ENCODE results near the gene AFDN.

- TF ChIP-seq SMAD3 (CRISPR knock-in tag; IDR thresholded peaks at IDR 0.05; ENCODE audit: borderline replicate concordance) (no peak), ZNF121 (CRISPR knock-in tag; IDR thresholded peaks at IDR 0.05) (no peak), E2F5 (CRISPR knock-in tag; IDR thresholded peaks at IDR 0.05) (no peak), FOXJ3 (CRISPR knock-in tag; IDR thresholded peaks at IDR 0.05; ENCODE audit: borderline replicate concordance) (no peak), ETV6 (CRISPR knock-in tag; IDR thresholded peaks at IDR 0.05) (no peak), ATF2 (CRISPR knock-in tag; IDR thresholded peaks at IDR 0.05; ENCODE audit: borderline replicate concordance, low read depth) (no peak), CREB1 (CRISPR knock-in tag; IDR thresholded peaks at IDR 0.05) (no peak), USF1 (CRISPR knock-in tag; IDR thresholded peaks at IDR 0.05) (no peak), NFYB (CRISPR knock-in tag; conservative IDR thresholded peaks at IDR 0.05; ENCODE audit: low read depth) (no peak), ESRRA (CRISPR knock-in tag; IDR thresholded peaks at IDR 0.05; ENCODE audit: borderline replicate concordance) (no peak)
- TF ChIP-seq, protein P1, sequence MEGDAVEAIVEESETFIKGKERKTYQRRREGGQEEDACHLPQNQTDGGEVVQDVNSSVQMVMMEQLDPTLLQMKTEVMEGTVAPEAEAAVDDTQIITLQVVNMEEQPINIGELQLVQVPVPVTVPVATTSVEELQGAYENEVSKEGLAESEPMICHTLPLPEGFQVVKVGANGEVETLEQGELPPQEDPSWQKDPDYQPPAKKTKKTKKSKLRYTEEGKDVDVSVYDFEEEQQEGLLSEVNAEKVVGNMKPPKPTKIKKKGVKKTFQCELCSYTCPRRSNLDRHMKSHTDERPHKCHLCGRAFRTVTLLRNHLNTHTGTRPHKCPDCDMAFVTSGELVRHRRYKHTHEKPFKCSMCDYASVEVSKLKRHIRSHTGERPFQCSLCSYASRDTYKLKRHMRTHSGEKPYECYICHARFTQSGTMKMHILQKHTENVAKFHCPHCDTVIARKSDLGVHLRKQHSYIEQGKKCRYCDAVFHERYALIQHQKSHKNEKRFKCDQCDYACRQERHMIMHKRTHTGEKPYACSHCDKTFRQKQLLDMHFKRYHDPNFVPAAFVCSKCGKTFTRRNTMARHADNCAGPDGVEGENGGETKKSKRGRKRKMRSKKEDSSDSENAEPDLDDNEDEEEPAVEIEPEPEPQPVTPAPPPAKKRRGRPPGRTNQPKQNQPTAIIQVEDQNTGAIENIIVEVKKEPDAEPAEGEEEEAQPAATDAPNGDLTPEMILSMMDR (IDR thresholded peaks at IDR 0.05), result no peak
- TF ChIP-seq, protein P2, sequence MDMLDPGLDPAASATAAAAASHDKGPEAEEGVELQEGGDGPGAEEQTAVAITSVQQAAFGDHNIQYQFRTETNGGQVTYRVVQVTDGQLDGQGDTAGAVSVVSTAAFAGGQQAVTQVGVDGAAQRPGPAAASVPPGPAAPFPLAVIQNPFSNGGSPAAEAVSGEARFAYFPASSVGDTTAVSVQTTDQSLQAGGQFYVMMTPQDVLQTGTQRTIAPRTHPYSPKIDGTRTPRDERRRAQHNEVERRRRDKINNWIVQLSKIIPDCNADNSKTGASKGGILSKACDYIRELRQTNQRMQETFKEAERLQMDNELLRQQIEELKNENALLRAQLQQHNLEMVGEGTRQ (CRISPR knock-in tag; IDR thresholded peaks at IDR 0.05), result no peak
- TF ChIP-seq, protein P3, sequence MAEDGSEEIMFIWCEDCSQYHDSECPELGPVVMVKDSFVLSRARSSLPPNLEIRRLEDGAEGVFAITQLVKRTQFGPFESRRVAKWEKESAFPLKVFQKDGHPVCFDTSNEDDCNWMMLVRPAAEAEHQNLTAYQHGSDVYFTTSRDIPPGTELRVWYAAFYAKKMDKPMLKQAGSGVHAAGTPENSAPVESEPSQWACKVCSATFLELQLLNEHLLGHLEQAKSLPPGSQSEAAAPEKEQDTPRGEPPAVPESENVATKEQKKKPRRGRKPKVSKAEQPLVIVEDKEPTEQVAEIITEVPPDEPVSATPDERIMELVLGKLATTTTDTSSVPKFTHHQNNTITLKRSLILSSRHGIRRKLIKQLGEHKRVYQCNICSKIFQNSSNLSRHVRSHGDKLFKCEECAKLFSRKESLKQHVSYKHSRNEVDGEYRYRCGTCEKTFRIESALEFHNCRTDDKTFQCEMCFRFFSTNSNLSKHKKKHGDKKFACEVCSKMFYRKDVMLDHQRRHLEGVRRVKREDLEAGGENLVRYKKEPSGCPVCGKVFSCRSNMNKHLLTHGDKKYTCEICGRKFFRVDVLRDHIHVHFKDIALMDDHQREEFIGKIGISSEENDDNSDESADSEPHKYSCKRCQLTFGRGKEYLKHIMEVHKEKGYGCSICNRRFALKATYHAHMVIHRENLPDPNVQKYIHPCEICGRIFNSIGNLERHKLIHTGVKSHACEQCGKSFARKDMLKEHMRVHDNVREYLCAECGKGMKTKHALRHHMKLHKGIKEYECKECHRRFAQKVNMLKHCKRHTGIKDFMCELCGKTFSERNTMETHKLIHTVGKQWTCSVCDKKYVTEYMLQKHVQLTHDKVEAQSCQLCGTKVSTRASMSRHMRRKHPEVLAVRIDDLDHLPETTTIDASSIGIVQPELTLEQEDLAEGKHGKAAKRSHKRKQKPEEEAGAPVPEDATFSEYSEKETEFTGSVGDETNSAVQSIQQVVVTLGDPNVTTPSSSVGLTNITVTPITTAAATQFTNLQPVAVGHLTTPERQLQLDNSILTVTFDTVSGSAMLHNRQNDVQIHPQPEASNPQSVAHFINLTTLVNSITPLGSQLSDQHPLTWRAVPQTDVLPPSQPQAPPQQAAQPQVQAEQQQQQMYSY (CRISPR knock-in tag; IDR thresholded peaks at IDR 0.05), result no peak
Measured at GRCh38 chr6:167838207-167838748, 11.6 kb downstream of the AFDN start.
